Smooth muscle cell (in vitro differentiated cells): Measurements from ENCODE around the gene TTC9B. TPM values are rescaled to one million over a fixed set of nuclear protein-coding genes. Genes with fewer than 3 reads are reported as not detected.

Source experiments
- DNase-seq: peaks from one replicate; lab custom pipeline; 2025; ENCODE audit not compliant: unreplicated experiment; lab: John Stamatoyannopoulos, UW
- H2AFZ ChIP-seq: fragments of 200-600 bp; sonication (generic); 2 replicates; pipeline ENCODE4 v1.6.0; 2016; ENCODE audit warnings: antibody characterized with exemption, low read depth, mild to moderate bottlenecking
- H3F3A ChIP-seq: fragments of 200-600 bp; sonication (generic); 2 replicates; pipeline ENCODE4 v1.6.0; 2017; ENCODE audit warnings: antibody characterized with exemption, low read depth
- H3K27ac ChIP-seq: fragments of 200-600 bp; sonication (generic); 2 replicates; pipeline ENCODE4 v1.5.1; 2016; ENCODE audit warnings: low read depth, mild to moderate bottlenecking
- H3K27me3 ChIP-seq: fragments of 200-600 bp; sonication (generic); 2 replicates; pipeline ENCODE4 v1.6.1; 2016; ENCODE audit warnings: low read depth, mild to moderate bottlenecking
- H3K36me3 ChIP-seq: fragments of 200-600 bp; sonication (generic); 2 replicates; pipeline ENCODE4 v1.5.1; 2016; ENCODE audit warnings: low read depth
- H3K4me1 ChIP-seq: fragments of 200-600 bp; sonication (generic); 2 replicates; pipeline ENCODE4 v1.5.1; 2016; ENCODE audit warnings: low read depth
- H3K4me2 ChIP-seq: fragments of 200-600 bp; sonication (generic); 2 replicates; pipeline ENCODE4 v1.6.0; 2016; ENCODE audit warnings: mild to moderate bottlenecking
- H3K4me3 ChIP-seq: fragments of 200-600 bp; sonication (generic); 2 replicates; pipeline ENCODE4 v1.5.1; 2016; ENCODE audit warnings: mild to moderate bottlenecking
- H3K79me2 ChIP-seq: fragments of 200-600 bp; sonication (generic); 2 replicates; pipeline ENCODE4 v1.6.0; 2016; ENCODE audit warnings: low read depth, mild to moderate bottlenecking
- H3K9ac ChIP-seq: fragments of 200-600 bp; sonication (generic); 2 replicates; pipeline ENCODE4 v1.6.0; 2016; ENCODE audit warnings: low read depth
- H3K9me3 ChIP-seq: fragments of 200-600 bp; sonication (generic); replicated peaks from 2 replicates; pipeline ENCODE4 v1.5.1; 2016; ENCODE audit warnings: low read depth
- H4K20me1 ChIP-seq: fragments of 200-600 bp; sonication (generic); 2 replicates; pipeline ENCODE4 v1.6.0; 2016; ENCODE audit warnings: low read depth
- WGBS: methylation state at CpG from one replicate; pipeline ENCODE4 v1.1.7; 2016; ENCODE audit warnings: low lambda C conversion rate; 5-methylcytosine and 5-hydroxymethylcytosine counted together
- polyA plus RNA-seq: library from polyadenylated mRNA; unstranded; fragments of >200 nt; fragmentation: Nextera tagmentation; extraction: Ambion mirVana; gene quantifications from 2 replicates; pipeline ENCODE4 v1.2.1, GENCODE V29; 2016
- total RNA-seq: library from RNA; depleted of rRNA; stranded (reverse); fragments of >200 nt; gene quantifications from 2 replicates; pipeline ENCODE4 v1.2.3, GENCODE V29; 2014
- TF ChIP-seq, protein P1 (sequence below): fragments of 200-600 bp; sonication (generic); IDR thresholded peaks from 2 replicates; pipeline ENCODE4 v1.5.1; 2017; ENCODE audit warnings: borderline replicate concordance, mild to moderate bottlenecking, antibody characterized with exemption; ENCODE audit not compliant: insufficient read depth, poor library complexity, severe bottlenecking

TTC9B gene
- total and polyA plus RNA-seq, 2 experiments from 2014 or later, result not detected

DNA sequence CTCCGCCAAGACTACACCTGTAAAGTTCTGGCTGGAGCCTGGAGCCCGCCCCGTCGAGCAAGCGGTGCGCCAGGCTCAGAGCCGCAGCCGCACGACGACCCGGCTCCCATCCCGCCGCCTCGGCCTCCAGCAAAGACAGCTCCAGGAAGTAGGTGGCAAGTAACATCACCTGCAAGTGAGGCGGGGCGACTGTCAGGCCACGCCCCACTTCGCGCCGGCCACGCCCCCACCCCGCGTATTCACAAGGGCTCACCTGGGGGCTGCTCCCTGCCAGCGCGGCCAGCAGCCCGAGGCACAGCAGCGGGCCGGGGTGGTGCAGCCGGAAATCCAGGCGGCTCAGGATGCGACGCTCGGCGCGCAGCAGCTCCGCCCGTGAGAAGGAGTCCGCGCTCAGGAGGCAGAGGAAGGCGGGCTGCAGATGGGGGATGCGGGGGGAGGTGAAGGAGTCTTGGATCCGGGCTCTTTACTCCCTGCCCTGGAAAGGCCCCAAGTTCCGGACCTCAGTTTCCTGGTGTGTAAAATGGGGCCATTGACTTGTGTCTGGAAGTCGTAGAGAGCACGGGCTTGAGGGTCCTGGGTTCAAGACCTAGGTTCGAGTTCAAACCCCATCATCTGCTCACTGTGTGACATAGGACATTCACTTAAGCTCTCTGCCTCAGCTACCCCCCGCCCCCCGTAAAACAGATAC, 5.1 kb upstream of the TTC9B start:
- Histone ChIP-seq H3K4me3 (no peak overlapping the region), H3K9ac (no peak overlapping the region), H3F3A (peaks cover 3% of the 10 kb centered on the region), H3K27me3 (peaks cover 38% of the 10 kb centered on the region), H3K9me3 (no peaks in the 10 kb centered on the region), H4K20me1 (no peaks in the 10 kb centered on the region), H3K4me2 (no peak overlapping the region), H2AFZ (no peak overlapping the region), H3K4me1 (no peaks in the 10 kb centered on the region), H3K27ac (no peak overlapping the region), H3K36me3 (no peaks in the 10 kb centered on the region), H3K79me2 (no peaks in the 10 kb centered on the region)
- 56% methylated on average over 48 of the region's 48 CpGs for WGBS
- TF ChIP-seq, protein P1, sequence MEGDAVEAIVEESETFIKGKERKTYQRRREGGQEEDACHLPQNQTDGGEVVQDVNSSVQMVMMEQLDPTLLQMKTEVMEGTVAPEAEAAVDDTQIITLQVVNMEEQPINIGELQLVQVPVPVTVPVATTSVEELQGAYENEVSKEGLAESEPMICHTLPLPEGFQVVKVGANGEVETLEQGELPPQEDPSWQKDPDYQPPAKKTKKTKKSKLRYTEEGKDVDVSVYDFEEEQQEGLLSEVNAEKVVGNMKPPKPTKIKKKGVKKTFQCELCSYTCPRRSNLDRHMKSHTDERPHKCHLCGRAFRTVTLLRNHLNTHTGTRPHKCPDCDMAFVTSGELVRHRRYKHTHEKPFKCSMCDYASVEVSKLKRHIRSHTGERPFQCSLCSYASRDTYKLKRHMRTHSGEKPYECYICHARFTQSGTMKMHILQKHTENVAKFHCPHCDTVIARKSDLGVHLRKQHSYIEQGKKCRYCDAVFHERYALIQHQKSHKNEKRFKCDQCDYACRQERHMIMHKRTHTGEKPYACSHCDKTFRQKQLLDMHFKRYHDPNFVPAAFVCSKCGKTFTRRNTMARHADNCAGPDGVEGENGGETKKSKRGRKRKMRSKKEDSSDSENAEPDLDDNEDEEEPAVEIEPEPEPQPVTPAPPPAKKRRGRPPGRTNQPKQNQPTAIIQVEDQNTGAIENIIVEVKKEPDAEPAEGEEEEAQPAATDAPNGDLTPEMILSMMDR, result no peak
- DNase-seq, result no peak

DNA sequence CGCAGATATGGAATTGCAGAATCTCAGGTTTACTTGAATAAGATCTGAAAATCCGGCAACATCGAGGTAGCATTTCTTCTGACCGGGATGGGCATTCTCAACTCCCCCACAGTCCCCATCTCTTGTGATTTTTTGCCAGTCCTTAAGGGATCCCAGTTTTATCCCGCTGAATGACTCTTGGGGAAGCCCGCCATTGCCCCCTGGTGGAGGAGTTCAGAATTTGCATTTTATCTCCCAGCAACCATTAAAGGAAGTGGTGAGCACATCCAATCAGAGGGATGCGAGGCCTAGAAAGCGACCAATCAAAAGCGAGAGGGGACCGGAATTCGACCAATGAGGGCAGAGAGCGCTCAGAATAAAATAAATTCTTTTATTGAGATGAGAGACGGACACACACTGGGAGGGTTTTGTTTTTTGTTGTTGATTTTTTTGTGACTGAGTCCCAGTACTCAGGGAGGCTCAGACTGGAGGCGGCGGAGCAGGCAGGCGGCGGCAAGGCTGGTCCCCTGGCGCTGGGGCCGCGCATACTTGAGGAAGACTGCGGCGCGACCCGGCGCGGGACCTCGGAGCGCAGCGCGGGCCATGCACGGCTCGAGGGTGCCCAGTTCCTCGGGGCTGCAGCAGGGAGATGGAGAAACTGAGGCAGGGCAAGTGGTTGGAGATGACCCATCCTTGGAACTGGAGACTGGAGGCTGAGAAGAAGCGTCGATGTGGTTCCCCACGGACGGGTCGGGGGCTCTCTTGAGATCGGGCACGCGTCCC, 3.9 kb upstream of the TTC9B start:
- Histone ChIP-seq H3F3A (peaks cover 3% of the 10 kb centered on the region), H2AFZ (no peak overlapping the region), H3K4me2 (no peak overlapping the region), H3K9me3 (no peaks in the 10 kb centered on the region), H3K9ac (no peak overlapping the region), H3K4me3 (no peak overlapping the region), H3K27ac (no peak overlapping the region), H3K36me3 (no peaks in the 10 kb centered on the region), H3K27me3 (peaks cover 50% of the 10 kb centered on the region), H4K20me1 (no peaks in the 10 kb centered on the region), H3K4me1 (no peaks in the 10 kb centered on the region), H3K79me2 (no peaks in the 10 kb centered on the region)
- TF ChIP-seq, protein P1, result peak; percentile 89
- 76% methylated on average over 41 of the region's 41 CpGs for WGBS
- DNase-seq, result peak; percentile 32

DNA sequence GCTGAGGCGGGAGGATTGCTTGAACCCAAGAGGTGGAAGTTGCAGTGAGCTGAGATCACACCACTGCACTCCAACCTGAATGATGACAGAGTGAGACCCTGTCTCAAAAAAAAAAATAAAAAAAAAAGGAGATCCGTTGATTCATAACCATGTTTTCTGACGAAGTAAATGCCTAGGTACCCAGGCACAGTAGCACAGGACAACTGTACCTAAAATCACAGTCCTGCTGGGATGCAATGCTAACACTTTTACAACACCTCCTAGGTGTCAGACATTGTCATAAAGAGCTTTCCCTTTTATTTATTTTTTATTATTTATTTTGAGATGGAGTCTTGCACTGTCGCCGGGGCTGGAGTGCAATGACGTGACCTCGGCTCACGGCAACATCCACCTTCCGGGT, 2.5 kb upstream of the TTC9B start:
- WGBS, result 94% methylated on average over 9 of the region's 9 CpGs
- no peaks in the 10 kb centered on the region for H3K36me3 ChIP-seq
- DNase-seq, result no peak
- H3K27ac ChIP-seq, result no peak overlapping the region
- H3K9ac ChIP-seq, result no peak overlapping the region
- H3F3A ChIP-seq, result peaks cover 3% of the 10 kb centered on the region
- H3K79me2 ChIP-seq, result no peaks in the 10 kb centered on the region
- TF ChIP-seq, protein P1, result no peak
- H3K4me2 ChIP-seq, result no peak overlapping the region
- H3K4me1 ChIP-seq, result no peaks in the 10 kb centered on the region
- no peaks in the 10 kb centered on the region for H4K20me1 ChIP-seq
- peaks cover 50% of the 10 kb centered on the region for H3K27me3 ChIP-seq
- no peak overlapping the region for H2AFZ ChIP-seq
- H3K4me3 ChIP-seq, result no peak overlapping the region
- H3K9me3 ChIP-seq, result no peaks in the 10 kb centered on the region
